GM20000 (cell line): ENCODE data around the gene COL23A1.

Experiments used
- DNase-seq: peaks from one replicate; pipeline ENCODE4 v3.0.0; 2012; ENCODE audit warnings: low spot score
- TF ChIP-seq, protein P1 (sequence below): IDR thresholded peaks from 2 replicates; pipeline ENCODE4 v1.5.1; 2012; ENCODE audit warnings: mild to moderate bottlenecking, control low read depth; ENCODE audit errors: extremely low read depth, missing control alignments

The COL23A1 gene

DNA sequence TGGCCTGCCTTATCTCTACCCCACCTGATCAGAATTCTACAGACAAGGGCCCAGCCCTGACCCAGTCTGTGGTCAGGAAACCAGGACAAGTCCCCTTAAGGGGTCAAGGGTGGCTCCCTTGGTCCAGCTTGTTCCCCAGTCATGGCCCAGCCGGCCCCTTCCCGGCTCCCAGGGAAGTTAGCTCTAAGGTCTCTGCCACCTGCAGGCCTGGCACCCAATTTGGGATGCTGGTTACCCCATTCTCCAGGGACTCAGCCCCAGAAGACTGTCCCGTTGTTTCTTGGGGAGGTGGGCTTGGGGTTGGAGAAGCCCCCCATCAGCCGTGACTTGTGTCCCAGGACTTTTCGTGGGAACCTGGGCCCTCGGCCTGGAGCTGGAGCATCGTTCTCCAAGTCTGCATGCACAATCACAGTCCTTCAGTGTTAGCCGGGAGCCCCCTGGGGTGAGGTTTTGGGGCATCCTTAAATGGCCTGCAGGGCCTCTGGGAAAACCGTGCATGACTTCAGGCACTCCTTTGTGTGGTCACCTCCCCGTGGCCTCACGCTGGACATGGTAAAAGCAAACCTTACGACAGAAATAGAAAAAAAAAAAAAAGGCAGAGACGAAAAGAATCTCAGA, 206.8 kb downstream of the COL23A1 start:
- DNase-seq, result no peak
- TF ChIP-seq, protein P1, sequence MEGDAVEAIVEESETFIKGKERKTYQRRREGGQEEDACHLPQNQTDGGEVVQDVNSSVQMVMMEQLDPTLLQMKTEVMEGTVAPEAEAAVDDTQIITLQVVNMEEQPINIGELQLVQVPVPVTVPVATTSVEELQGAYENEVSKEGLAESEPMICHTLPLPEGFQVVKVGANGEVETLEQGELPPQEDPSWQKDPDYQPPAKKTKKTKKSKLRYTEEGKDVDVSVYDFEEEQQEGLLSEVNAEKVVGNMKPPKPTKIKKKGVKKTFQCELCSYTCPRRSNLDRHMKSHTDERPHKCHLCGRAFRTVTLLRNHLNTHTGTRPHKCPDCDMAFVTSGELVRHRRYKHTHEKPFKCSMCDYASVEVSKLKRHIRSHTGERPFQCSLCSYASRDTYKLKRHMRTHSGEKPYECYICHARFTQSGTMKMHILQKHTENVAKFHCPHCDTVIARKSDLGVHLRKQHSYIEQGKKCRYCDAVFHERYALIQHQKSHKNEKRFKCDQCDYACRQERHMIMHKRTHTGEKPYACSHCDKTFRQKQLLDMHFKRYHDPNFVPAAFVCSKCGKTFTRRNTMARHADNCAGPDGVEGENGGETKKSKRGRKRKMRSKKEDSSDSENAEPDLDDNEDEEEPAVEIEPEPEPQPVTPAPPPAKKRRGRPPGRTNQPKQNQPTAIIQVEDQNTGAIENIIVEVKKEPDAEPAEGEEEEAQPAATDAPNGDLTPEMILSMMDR, result no peak

DNA sequence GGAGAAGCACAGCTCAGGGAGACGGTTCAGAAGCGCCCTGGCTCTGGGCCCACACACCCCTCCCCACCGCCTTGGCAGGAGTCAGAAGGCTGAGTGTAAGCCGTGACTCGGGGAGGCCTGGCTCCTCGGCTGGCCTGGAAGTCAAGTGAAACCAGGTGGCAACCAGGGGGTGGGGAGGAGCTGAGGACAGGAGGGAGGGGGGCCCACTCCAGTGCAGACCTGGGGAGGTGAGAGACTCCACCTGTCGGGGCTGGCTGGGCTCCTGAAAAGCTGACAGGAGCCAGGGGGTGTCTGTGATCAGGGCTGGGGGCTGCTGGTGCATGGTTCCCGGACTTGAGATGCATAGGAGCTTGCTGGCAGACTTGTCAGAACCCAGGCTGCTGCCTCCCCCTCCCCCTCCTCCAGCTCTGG, 207.4 kb downstream of the COL23A1 start:
- no peak for DNase-seq
- TF ChIP-seq, protein P1, result no peak

DNA sequence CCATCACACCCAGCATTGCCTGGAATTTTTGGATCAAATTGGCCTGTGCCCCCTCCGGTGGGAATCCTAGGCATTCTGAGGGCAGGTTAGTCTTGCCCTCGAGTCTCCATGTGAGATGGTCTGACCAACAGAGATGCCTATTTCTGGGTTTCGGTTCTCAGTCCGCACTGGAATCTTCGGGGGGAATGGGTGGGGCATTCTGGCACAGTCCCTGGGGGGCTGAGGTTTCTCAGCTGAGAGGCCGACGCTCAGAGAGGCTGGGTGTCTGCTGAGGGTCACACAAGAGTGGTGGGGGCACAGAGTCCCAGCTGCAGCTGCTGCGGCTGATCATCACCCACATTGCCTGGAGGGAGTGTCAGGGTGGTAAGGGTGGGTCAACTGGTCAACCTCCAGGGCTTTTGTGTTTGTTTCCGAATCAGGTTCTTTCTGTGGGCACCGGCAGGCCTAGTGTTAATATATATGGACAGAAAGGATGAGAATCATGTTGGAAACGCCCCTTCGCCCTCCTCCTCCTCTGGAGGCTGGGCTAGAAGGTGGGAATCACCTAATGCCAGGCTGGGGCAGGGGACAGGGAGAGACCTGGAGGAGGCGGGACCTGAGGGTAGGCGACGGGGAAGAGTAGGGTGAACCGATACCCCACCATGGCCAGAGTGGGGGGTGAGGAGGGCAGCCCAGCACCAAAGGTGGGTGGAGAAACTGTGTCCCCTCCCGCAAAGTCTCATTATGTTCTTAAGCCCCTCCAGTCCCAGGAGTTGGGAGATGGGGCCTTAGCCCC, 208.1 kb downstream of the COL23A1 start:
- TF ChIP-seq, protein P1, result no peak
- no peak for DNase-seq

DNA sequence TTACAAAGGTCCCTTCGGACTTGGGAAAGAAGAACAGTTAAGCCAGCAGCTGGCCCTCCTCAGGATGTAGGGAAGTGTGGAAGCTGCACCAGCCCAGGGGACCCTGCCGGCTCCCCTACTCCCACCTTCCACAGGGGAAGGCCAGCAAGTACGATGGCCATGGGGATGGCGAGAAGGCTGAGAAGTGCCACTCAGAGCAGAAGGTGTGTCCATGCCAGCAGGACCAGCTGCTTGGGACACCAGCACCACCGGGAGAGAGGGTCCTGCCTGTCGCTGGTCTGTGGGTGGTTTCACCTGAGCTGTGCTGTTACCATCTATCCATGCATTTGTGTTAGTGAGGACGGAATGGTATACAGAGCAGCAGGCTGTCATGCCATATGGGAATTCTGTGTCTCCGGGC, 209.0 kb downstream of the COL23A1 start:
- TF ChIP-seq, protein P1, result no peak
- no peak for DNase-seq

DNA sequence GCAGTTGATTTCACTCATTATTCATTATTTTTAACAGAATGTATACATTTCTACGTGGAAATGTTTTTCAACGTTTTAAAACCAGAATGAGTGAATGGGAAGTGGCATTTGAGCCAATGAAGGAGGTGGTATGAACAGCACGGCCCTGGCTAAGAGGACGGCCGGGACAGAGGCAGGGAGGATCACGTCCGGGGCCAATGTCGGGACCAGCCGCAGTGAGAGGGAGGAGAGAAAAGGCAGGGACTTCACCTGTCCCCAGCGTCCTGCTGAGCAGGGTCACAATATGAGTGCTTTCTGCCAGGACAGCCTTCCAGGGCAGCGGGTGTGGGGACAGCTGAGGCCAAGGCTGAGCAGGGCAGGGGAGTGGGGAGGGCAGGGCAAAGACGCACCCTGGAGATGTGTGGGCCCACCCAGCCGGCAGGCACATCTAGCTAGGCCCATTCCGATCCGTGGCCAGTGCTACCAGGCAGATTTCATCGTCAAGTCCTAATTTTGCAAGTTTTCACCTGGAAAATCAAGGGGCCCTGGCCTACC, 209.6 kb downstream of the COL23A1 start:
- DNase-seq, result no peak
- TF ChIP-seq, protein P1, result no peak

DNA sequence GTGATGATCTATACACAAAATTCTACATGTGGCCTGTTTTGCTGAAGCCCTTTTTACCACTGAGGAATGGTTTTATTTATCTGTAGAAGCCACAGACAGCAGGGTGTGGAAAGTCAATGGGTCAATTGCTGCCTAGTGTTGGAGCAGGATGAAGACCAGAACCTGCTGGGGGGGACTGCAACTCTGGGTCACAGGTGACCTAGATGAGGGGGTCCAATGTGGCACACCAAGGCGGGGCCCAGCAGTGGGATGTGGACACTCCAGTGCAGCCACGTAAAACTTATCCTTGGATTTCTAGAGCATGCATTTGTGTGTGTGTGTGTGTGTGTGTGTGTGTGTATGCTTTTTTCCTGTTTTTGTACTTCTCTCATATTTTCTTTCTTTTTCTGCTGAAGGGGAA, 210.1 kb downstream of the COL23A1 start:
- TF ChIP-seq, protein P1, result no peak
- DNase-seq, result no peak
